HG03103 (cell line): ENCODE results near the gene BTD.

ENCODE experiments used
- ATAC-seq: cut with Tn5 transposase; IDR thresholded peaks from one replicate; pipeline ENCODE4 v1.9.1; 2021; ENCODE audit warnings: low read depth; ENCODE audit not compliant: unreplicated experiment

The BTD gene

GRCh38 chr3:15601399-15602145, at the start of gene BTD, which contains the start of gene HACL1:
Gene BTD (plus strand): TSS chr3:15601745. CDS start chr3:15635440, 33,695 bp downstream.
Gene HACL1 (minus strand): TSS chr3:15601569. CDS start chr3:15601463, 106 bp downstream.
- ATAC-seq = peak; percentile 89

GRCh38 chr3:15551902-15552301, 49.6 kb upstream of the BTD start:
- ATAC-seq = no peak

- ATAC-seq = no peak
Measured at GRCh38 chr3:15553749-15554148, 47.8 kb upstream of the BTD start.

GRCh38 chr3:15556512-15556911, 45.0 kb upstream of the BTD start:
- peak; percentile 88 for ATAC-seq

GRCh38 chr3:15557511-15557946, 44.0 kb upstream of the BTD start:
- peak; percentile 49 for ATAC-seq

GRCh38 chr3:15558581-15558980, 43.0 kb upstream of the BTD start:
- ATAC-seq = no peak

- no peak for ATAC-seq
Measured at GRCh38 chr3:15562560-15562959, 39.0 kb upstream of the BTD start.

- no peak for ATAC-seq
Measured at GRCh38 chr3:15563190-15563589, 38.4 kb upstream of the BTD start.

- no peak for ATAC-seq
Measured at GRCh38 chr3:15572138-15572537, 29.4 kb upstream of the BTD start.

- ATAC-seq = no peak
Measured at GRCh38 chr3:15575446-15575845, 26.1 kb upstream of the BTD start.

- no peak for ATAC-seq
Measured at GRCh38 chr3:15576475-15576874, 25.1 kb upstream of the BTD start.

GRCh38 chr3:15578289-15578867, 23.2 kb upstream of the BTD start:
- ATAC-seq = no peak

- ATAC-seq = no peak
Measured at GRCh38 chr3:15579051-15579450, 22.5 kb upstream of the BTD start.

GRCh38 chr3:15581471-15582394, 19.8 kb upstream of the BTD start:
- ATAC-seq = no peak

GRCh38 chr3:15585111-15585845, 16.3 kb upstream of the BTD start:
- no peak for ATAC-seq

GRCh38 chr3:15591242-15591641, 10.3 kb upstream of the BTD start:
- no peak for ATAC-seq

GRCh38 chr3:15591928-15592327, 9.6 kb upstream of the BTD start:
- ATAC-seq = no peak

GRCh38 chr3:15592968-15593367, 8.6 kb upstream of the BTD start:
- no peak for ATAC-seq

- no peak for ATAC-seq
Measured at GRCh38 chr3:15595955-15596354, 5.6 kb upstream of the BTD start.

- ATAC-seq = peak; percentile 3
Measured at GRCh38 chr3:15601046-15601398, 523 bp upstream of the BTD start.

- peak; percentile 11 for ATAC-seq
Measured at GRCh38 chr3:15602146-15602536, 596 bp downstream of the BTD start.
